ENCODE results near the gene SUOX.

GRCh38 chr12:56010111-56010570 is 13.1 kb downstream of the SUOX start:
- TF ChIP-seq POLR2A (IDR thresholded peaks at IDR 0.05) (no peak), CTCF (IDR thresholded peaks at IDR 0.05) (no peak)
